ENCODE results near the gene KDM4D. TPM values are rescaled to one million over a fixed set of nuclear protein-coding genes. Genes with fewer than 3 reads are reported as not detected.

KDM4D gene
- total and polyA plus RNA-seq, 8 donors: 0.12 to 0.73 (median 0.31) TPM; not detected in 3

DNA sequence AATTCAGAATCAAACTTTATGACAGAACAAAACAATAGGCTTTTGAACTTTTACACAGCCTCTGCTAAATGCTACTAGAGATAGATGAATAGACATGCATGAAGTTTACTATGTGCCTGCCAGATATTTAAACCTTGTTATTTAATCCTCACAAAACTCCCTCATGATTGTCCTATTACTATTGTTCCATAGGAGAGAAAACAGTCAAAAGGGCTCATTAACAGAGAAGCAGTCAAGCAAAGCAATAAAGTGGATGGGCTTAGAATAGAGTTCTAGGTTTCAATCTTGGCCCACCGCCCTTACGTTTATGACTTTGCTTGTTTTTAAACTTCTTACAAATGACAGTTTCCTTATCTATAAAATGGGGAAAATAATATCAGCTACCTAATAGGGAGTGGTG is 13.0 kb upstream of the KDM4D start:
- H3K9me3 ChIP-seq: no peaks in the 10 kb centered on the region
- H3K27me3 ChIP-seq: no peaks in the 10 kb centered on the region
- H3K36me3 ChIP-seq: peaks cover 34 to 78% (median 72%) of the 10 kb centered on the region in 4 donors
- no peaks in the 10 kb centered on the region for H3K4me1 ChIP-seq
- DNase-seq: no peak
- no peak overlapping the region for H3K27ac ChIP-seq
- 87 to 98% (median 94%) methylated on average over 2 of the region's 2 CpGs for WGBS, 5 donors
- TF ChIP-seq, protein P1, sequence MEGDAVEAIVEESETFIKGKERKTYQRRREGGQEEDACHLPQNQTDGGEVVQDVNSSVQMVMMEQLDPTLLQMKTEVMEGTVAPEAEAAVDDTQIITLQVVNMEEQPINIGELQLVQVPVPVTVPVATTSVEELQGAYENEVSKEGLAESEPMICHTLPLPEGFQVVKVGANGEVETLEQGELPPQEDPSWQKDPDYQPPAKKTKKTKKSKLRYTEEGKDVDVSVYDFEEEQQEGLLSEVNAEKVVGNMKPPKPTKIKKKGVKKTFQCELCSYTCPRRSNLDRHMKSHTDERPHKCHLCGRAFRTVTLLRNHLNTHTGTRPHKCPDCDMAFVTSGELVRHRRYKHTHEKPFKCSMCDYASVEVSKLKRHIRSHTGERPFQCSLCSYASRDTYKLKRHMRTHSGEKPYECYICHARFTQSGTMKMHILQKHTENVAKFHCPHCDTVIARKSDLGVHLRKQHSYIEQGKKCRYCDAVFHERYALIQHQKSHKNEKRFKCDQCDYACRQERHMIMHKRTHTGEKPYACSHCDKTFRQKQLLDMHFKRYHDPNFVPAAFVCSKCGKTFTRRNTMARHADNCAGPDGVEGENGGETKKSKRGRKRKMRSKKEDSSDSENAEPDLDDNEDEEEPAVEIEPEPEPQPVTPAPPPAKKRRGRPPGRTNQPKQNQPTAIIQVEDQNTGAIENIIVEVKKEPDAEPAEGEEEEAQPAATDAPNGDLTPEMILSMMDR (IDR thresholded peaks at IDR 0.05): no peak
- TF ChIP-seq EP300 (IDR thresholded peaks at IDR 0.05) (no peak), POLR2AphosphoS5 (IDR thresholded peaks at IDR 0.05) (no peak), POLR2A (IDR thresholded peaks at IDR 0.05) (no peak)
- H3K4me3 ChIP-seq: no peak overlapping the region
- intact Hi-C loops (cut with DNase I; ENCODE audit: low total_unique reads): no loop called here

DNA sequence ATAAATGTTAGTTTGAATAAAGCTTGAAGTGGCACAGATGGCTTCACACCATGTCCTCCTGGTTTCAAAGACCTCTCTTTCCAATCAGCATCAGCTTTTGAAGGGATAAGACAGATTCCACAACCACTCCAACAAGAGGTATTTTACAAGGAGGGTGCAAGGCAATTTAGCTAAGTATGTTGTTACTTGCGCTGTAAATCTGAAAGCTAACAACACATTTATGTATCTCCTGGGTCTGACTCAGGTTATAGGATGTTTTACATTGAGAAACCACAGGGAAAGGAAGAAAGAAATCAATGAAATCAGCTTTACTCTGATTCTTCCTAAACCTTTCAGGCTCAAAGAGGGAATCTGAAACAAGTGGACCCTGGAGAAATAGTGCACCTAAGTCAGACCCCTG is 12.3 kb upstream of the KDM4D start:
- H3K27ac ChIP-seq: no peak overlapping the region
- H3K9me3 ChIP-seq: no peaks in the 10 kb centered on the region
- TF ChIP-seq, protein P1 (IDR thresholded peaks at IDR 0.05): no peak
- TF ChIP-seq POLR2A (IDR thresholded peaks at IDR 0.05) (no peak), POLR2AphosphoS5 (IDR thresholded peaks at IDR 0.05) (no peak), EP300 (IDR thresholded peaks at IDR 0.05) (no peak)
- no peaks in the 10 kb centered on the region for H3K4me1 ChIP-seq
- 94 to 99% (median 97%) methylated on average over 1 of the region's 1 CpG for WGBS, 5 donors
- H3K4me3 ChIP-seq: no peak overlapping the region
- no peaks in the 10 kb centered on the region for H3K27me3 ChIP-seq
- DNase-seq: no peak
- H3K36me3 ChIP-seq: peaks cover 41 to 86% (median 80%) of the 10 kb centered on the region in 4 donors
- intact Hi-C loops (cut with DNase I; ENCODE audit: low total_unique reads): no loop called here

DNA sequence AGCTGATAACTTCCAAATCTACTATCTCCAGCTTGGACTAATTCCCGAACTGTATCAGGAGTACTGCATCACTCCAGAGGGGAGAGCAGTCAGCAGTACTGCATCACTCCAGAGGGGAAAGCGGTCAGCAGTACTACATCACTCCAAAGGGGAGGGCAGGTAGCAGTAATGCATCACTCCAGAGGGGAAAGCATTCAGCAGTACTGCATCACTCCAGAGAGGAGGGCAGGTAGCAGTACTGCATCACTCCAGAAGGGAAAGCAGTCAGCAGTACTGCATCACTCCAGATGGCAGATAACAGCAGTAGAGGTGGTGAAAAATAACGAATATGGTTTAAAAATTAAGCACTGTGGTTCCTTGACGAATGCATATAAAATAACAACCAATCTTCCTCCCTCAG is 8.6 kb upstream of the KDM4D start:
- H3K4me3 ChIP-seq: no peak overlapping the region
- no peaks in the 10 kb centered on the region for H3K27me3 ChIP-seq
- no peak for DNase-seq
- H3K9me3 ChIP-seq: no peaks in the 10 kb centered on the region
- 76 to 86% (median 76%) methylated on average over 4 of the region's 4 CpGs for WGBS, 5 donors
- intact Hi-C loops (cut with DNase I; ENCODE audit: low total_unique reads): no loop called here
- H3K4me1 ChIP-seq: peaks cover 0 to 10% (median 0%) of the 10 kb centered on the region in 4 donors
- TF ChIP-seq POLR2A (IDR thresholded peaks at IDR 0.05) (no peak), EP300 (IDR thresholded peaks at IDR 0.05) (no peak), POLR2AphosphoS5 (IDR thresholded peaks at IDR 0.05) (no peak)
- TF ChIP-seq, protein P1 (IDR thresholded peaks at IDR 0.05): no peak
- H3K36me3 ChIP-seq: peaks cover 63 to 100% (median 100%) of the 10 kb centered on the region in 4 donors
- H3K27ac ChIP-seq: no peak overlapping the region

DNA sequence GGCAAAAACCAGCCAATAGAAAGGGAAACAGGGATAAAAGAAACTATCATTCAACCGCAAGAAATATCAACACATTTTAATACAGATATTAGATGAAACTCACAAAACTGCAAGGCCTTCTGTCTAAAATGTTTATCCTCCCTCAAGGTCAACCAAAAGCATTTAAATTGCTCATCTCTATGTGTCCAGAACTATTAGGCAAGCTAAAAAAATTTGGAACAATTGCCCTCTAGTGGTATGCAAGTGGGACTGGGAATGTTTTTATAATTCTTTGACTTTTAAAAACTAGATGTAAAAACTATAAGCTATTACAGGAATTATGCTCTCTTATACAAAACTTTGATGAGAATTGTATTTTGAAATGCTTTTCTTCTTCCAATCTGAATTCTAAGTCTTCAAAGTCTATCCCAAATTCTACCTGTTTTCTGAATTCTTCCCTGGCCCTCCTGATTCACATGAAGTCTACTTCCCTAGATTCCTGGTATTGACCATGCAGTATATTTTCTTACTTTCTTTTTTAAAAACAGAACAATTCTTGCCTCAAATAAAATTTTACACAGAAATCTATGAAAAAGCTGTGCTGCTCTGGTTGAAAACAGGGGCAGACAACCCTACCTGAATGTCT is 5.1 kb upstream of the KDM4D start:
- H3K9me3 ChIP-seq: no peaks in the 10 kb centered on the region
- DNase-seq: peak in 1 of 2 donors; percentile 15
- no peak overlapping the region for H3K4me3 ChIP-seq
- no peaks in the 10 kb centered on the region for H3K27me3 ChIP-seq
- intact Hi-C loops (cut with DNase I; ENCODE audit: low total_unique reads): no loop called here
- H3K4me1 ChIP-seq: peaks cover 13 to 37% (median 22%) of the 10 kb centered on the region in 4 donors
- no peak overlapping the region for H3K27ac ChIP-seq
- TF ChIP-seq, protein P1 (IDR thresholded peaks at IDR 0.05): peak in 2 of 7 experiments; percentile 26 to 49
- TF ChIP-seq EP300 (IDR thresholded peaks at IDR 0.05): no peak
- H3K36me3 ChIP-seq: peaks cover 58 to 87% (median 86%) of the 10 kb centered on the region in 4 donors
- WGBS, 5 donors: 88 to 97% (median 90%) methylated on average over 1 of the region's 1 CpG
